A549 (cell line): ENCODE data around the gene TTLL11.

Experiments
- BHLHE40 ChIP-seq: IDR thresholded peaks from 2 replicates; pipeline ENCODE4 v1.6.1; 2012; ENCODE audit warnings: low read depth, low read length, inconsistent platforms
- CTCF ChIP-seq: fragments of >200 bp; sonication (Bioruptor Twin); formaldehyde crosslinking; IDR thresholded peaks from 3 replicates; pipeline ENCODE4 v1.5.1; 2016
- E2F6 ChIP-seq: IDR thresholded peaks from 2 replicates; pipeline ENCODE4 v1.6.1; 2012; ENCODE audit warnings: low read depth, borderline replicate concordance
- ESRRA ChIP-seq: fragments of 150-350 bp; IDR thresholded peaks from 2 replicates; pipeline ENCODE4 v1.6.1; 2014; ENCODE audit warnings: mild to moderate bottlenecking, low read length, borderline replicate concordance
- FOSL2 ChIP-seq, 2 experiments: fragments of 450-650 bp in 1 of 2; fragments of >200 bp in 1 of 2; sonication (Bioruptor Twin) in 1 of 2; formaldehyde crosslinking; IDR thresholded peaks; 2 replicates each; pipeline versions ENCODE4 v1.5.0 to v1.6.1; 2016 to 2020; ENCODE audit warnings: mild to moderate bottlenecking in 1 of 2, moderate library complexity in 1 of 2
- HEYL ChIP-seq: fragments of 250-450 bp; sonication (Bioruptor Pico); IDR thresholded peaks from 2 replicates; pipeline ENCODE4 v1.8.0; 2021; ENCODE audit warnings: mild to moderate bottlenecking, moderate library complexity
- MAX ChIP-seq: IDR thresholded peaks from 2 replicates; pipeline ENCODE4 v1.6.1; 2012
- MAZ ChIP-seq: fragments of 150-350 bp; IDR thresholded peaks from 2 replicates; pipeline ENCODE4 v1.6.1; 2014; ENCODE audit warnings: antibody characterized with exemption, low read depth, low read length, borderline replicate concordance
- NFE2L2 ChIP-seq: fragments of 150-350 bp; conservative IDR thresholded peaks from 2 replicates; pipeline ENCODE4 v1.6.1; 2014; ENCODE audit warnings: low read length
- POLR2A ChIP-seq: IDR thresholded peaks from 2 replicates; pipeline ENCODE4 v1.6.1; 2012; ENCODE audit warnings: mild to moderate bottlenecking, low read length
- POLR2AphosphoS2 ChIP-seq: conservative IDR thresholded peaks from 2 replicates; pipeline ENCODE4 v1.6.1; 2012; ENCODE audit warnings: low read length, improper control_type of control experiment, inconsistent platforms
- RCOR1 ChIP-seq: fragments of 150-350 bp; IDR thresholded peaks from 2 replicates; pipeline ENCODE4 v1.6.1; 2014; ENCODE audit warnings: antibody characterized with exemption, low read length, low read depth

DNA sequence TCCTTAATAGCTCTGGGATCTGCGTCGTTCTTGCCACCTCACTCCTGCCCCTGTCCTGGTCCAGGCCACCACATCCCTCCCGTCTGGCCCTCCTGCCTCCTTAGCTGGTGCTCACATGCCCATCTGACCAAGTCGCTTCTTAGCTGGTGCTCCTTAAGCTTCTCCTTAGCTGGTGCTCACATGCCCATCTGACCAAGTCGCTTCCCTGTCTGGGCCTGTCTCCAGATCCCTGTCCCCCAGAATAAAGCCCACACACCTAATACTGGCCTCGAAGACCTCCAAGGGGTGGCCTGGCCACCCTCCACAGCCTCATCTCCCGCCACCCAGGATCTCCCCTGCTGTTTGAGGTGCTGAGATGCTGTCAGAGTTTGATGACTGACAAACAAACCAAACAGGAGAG lies 31.4 kb upstream of the TTLL11 start:
- TF ChIP-seq CTCF = no peak
- TF ChIP-seq E2F6 = no peak
- TF ChIP-seq POLR2AphosphoS2 = no peak
- no peak for TF ChIP-seq MAZ
- no peak for TF ChIP-seq POLR2A
- TF ChIP-seq FOSL2 (IDR thresholded peaks at IDR 0.05) = no peak
- no peak for TF ChIP-seq FOSL2 (CRISPR knock-in tag; IDR thresholded peaks at IDR 0.05)
- TF ChIP-seq ESRRA = no peak
- no peak for TF ChIP-seq RCOR1
- TF ChIP-seq HEYL (CRISPR knock-in tag) = no peak
- TF ChIP-seq NFE2L2 = no peak
- TF ChIP-seq MAX = no peak
- no peak for TF ChIP-seq BHLHE40
